Skin epidermis (tissue), 12 donors: ENCODE data around the gene GALNT18.
A peak's percentile ranks its signal among the peaks of the same experiment; 100 is the strongest.

Experiments used
- H3K27ac ChIP-seq, 21 experiments: fragments of 200-600 bp; sonication (generic) in 11 of 21; one replicate each; pipeline ENCODE4 v1.5.0; 2020; ENCODE audit warnings: mild to moderate bottlenecking in 3 of 21, inconsistent platforms in 2 of 21, moderate library complexity in 2 of 21
- H3K4me3 ChIP-seq, 7 experiments: fragments of 200-600 bp; sonication (generic) in 2 of 7; one replicate each; pipeline ENCODE4 v1.5.0; 2020; ENCODE audit warnings: inconsistent platforms in 2 of 7, mild to moderate bottlenecking in 2 of 7, moderate library complexity in 1 of 7

The GALNT18 gene

DNA sequence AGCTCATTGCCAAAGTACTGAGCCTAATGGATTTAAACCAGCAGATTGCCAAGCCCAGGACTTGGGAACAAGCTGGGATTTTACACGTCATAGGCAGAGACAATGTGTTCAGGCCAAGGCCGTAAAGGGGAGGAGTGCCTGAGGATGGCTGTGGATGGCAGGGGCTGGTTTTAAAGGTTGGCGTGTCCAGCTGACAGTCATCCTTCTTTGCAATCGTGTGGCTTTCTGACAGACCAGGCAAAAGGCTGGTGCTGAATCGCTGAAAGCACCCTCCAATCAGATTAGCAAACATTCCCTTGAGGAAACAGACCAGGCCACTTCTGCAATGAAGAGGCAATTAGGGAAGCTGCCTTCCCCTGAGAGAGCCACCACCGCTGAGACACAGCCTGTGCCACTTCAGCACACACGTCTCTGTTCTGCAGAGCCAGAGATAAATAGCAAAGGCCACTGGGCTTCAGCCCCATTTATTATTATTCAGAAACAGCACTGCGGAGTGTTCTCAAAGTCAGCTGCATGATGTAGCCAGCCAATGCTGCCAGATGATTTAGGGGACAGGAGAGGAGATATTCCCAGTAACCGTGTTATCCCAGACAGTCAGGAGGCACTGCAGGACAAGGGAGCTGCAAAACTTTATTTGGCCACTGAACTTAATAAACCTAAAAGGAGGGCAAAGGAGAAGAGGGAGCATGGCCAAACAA lies 214.6 kb downstream of the GALNT18 start:
- H3K4me3 ChIP-seq = no peak overlapping the region
- H3K27ac ChIP-seq = no peak overlapping the region

DNA sequence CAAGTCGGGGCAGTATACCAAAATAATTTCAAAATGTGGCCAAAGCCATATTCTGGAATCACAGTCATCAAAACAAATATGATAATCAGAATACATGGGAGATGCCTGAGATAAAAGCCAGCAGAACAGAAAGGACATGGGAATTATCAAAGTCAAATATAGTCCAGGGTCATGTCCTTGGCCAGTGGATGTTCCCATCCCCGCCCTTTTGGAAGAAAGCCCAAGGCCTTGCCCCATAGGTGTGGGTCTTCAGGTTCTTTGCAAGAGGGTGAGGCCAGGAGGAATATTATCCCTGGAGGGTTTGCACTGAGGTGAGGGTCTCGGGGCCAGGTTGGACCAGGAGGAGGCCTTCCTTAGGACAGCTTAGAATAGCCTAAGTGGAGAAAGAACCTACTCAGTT lies 215.2 kb downstream of the GALNT18 start:
- Histone ChIP-seq H3K4me3 (no peak overlapping the region), H3K27ac (no peak overlapping the region)

DNA sequence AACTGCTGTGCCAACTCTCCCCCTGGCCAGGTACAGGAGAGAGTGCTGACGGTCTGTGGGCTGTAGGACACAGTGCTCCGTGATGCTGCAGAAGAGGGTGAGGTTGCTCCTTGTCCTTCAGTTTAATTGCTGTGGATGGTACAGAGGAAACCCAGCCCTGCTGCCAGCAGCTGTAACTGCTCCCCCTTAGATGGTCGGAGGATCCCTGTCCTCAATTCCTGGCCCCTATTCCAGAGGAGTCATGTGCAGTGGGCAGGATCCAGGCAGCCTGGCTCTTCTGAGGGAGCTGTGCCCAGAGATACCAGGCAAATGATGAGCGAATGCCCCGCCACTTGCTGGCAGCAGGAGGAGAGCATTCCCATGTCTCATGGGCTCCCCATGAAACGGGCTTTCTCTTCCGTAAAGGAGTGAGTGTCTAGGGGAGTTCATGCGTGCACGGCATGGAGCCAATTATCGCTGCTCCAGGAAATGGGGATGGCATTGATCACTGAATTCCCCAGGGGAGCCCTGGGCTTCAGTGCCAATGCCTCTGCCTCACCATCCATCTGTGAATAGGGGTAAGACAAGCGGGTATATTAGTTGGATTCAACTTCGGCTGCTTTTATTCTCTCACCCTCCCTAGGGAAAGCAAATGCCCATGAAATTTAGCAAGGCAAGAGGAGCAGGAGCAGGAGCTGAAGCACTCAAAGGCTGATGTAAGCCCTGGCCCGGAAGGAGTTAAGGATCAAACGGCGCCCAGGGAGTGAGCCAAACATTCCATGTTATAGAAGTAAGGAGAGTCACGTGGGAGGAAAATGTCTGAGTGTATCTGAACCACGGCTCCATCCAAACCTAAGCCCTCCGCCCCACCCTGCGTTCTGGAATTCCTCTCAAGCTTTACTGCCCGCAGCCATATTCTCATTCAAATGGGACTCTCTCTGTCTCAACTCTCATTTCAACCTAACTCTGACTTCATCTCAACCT lies 217.8 kb downstream of the GALNT18 start:
- no peak overlapping the region for H3K4me3 ChIP-seq
- H3K27ac ChIP-seq = no peak overlapping the region

DNA sequence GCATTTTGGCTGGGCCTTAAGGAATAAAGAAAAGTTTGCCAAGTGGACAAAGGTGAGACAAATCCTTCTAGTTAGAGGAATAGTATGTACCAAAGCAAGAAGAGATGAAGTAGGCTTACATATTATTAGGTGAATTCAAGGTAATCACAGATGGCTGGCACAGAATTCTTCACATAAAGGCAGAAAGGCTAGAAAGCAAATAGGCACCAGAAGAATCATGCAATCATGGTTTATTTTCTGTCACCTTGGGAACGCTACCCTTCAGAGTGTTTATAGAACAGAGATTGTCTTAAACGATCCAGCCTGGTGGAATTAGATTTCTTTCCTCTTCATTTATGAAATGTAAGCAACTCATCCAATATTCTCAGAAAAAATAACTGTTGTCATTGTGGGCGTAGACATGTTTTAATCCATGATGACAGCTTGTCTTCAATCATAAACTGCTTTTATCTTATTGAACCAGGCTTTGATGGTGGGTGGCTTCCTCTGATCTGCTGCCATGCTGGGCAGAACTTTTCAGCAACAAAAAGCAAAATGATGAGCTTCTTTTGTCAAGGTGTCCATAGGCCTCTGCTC lies 219.8 kb downstream of the GALNT18 start:
- Histone ChIP-seq H3K27ac (no peak overlapping the region), H3K4me3 (no peak overlapping the region)

DNA sequence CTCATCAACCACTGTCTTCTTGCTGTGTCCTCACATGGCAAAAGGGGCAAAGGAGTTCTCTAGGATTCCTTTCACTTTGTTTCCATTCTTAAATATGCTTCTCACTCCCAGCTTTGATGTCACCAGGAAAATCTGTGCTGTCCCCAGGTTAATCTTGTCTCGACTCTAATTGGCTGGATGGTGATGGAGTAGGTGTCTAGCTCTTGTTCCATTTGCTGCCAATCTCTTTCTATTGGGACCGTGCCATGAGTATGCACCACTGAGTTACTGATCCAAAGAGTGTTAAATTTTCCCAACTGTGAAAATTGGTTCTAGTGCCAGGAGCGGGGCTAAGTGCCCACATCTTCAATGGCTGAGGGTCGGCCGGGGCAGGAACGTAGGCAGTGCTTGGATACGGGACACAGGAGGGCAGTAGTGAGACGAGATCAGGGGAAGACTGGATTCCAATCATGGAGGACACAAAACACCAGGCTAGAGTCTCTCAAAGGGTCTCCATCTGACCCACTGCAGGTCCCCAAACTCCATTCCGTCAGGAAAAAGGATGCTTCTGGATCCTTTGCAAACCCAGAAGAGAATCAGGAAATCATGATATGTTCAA lies 221.1 kb downstream of the GALNT18 start:
- Histone ChIP-seq H3K27ac (peak overlapping the region in 1 of 21 experiments; percentile 60), H3K4me3 (no peak overlapping the region)

DNA sequence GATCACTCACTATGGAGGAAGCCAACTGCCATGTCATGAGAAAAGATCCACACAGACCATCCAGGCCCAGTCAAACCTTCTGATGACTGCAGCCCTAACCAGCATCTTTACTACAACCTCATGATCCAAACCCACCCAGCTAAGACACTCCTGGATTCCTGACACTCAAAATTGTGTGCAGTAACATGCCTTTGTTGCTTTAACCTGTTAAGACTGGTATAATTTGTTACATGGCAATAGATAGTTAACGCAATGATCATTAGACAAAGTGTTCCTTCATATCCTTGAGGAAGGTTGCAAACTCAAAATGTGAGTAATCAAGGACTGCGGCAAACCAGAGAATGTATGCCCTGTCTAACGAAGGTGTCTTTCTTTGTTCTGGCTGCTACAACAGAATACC lies 221.7 kb downstream of the GALNT18 start:
- Histone ChIP-seq H3K27ac (peak overlapping the region in 1 of 21 experiments; percentile 60), H3K4me3 (no peak overlapping the region)

DNA sequence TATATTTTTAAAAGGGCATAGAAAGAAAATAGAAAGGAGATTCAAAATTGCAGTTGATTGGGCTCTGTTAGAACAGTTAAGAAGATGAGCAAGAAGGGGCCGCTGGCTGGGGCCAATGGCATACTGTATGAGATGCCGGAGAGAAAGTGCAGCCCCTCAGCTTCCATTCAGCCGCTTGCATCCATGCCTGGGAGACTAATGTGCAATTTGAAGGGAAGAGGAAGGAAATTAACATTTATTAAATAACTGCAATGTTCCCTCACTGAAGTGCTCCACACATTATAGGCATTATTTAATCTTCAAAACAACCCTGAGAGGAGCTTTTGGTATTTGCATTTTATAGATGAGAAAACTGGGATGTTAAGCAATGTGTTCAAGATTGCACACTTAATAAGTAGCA lies 224.0 kb downstream of the GALNT18 start:
- no peak overlapping the region for H3K27ac ChIP-seq
- no peak overlapping the region for H3K4me3 ChIP-seq

DNA sequence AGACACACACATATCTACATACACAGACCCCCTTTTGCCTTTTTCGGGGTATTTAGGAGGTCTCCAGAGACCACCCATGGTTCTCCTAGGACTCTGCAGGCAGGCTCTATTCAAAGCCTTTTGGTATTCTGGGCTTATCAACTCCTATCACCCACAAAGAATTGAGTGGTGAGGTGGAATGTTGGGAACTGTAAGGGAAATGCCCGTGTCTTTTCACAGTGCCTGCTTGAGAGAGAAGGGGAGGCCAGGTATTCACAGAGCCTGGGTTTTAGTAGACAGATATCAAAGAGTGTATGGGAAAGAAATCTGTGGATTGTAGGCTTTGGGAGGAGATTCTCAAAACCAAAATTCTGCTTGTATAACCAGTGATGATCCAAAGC lies 224.8 kb downstream of the GALNT18 start:
- Histone ChIP-seq H3K4me3 (no peak overlapping the region), H3K27ac (no peak overlapping the region)

DNA sequence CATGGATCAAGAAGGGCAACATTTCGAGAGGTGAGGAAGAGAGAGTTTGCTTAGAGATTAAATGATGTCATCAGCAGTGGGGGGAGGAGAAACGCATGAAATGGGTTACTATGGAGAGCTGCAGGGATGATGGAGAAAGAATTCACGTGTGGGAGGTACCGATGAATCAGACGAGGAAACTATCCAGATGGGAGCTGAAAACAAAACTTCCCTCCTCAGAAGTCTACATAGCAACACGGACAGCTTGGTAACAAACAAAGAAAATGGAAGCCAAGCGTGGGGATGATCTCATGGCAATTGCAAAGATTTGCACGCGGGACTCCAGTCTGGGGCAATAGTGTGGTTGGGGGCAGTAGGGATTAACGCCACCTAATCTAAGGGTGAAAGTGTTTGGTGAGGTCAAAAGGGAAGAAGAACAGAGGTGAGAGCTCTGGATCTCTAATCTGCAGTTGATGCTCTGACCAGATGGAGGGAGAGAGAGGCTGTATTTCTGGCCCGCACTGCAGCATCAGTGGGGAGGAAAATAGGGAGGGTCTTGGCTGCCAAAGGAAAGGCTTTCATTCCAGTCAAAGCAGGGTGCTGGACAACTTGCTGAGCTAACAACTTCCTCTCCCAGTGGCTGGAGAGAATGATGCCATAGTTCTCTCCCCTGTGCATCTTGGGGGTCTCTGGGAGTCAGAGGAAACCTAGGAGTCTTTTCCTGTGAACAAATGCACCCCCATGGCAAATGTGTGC lies 225.3 kb downstream of the GALNT18 start:
- peak overlapping the region in 2 of 21 experiments; percentile 24 to 35 for H3K27ac ChIP-seq
- no peak overlapping the region for H3K4me3 ChIP-seq

DNA sequence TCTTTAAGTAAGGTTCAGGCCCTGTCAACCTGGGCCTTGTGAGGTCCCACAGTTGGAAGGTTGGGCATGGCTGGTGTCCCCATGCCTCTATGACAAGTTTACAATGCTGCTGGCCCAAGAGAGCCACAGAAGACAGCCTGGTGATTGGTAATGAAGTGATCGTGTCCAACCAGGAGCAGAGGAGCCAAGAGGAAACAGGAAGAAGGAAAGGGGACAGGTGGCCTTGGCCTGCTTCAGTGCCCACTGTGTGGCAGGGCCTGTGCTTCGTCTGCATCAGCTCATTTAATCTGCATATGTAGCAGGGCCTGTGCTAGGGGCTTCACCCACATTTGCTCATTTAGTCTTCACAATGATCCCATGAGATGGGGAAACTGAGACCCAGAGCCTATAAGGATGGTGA lies 226.7 kb downstream of the GALNT18 start:
- no peak overlapping the region for H3K4me3 ChIP-seq
- no peak overlapping the region for H3K27ac ChIP-seq

DNA sequence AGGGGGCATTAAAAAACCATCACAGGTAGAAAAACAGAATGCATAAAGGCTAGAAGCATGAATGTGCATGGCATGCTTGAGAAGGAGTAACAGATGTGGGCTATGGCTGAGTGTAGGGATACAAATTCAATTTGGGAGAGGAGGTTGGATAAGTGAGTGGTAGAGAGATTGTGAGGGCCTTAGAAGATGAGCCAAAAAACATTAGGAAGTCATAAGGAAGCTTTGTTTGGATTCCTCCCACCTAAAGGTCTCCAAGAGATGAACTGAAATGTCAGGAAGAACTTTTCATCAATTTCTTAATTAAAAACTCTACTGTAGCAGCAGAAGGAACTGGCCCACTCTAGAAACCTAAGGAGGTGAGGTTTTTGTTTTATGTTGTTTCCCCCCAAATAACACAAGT lies 227.6 kb downstream of the GALNT18 start:
- H3K27ac ChIP-seq = no peak overlapping the region
- H3K4me3 ChIP-seq = no peak overlapping the region

DNA sequence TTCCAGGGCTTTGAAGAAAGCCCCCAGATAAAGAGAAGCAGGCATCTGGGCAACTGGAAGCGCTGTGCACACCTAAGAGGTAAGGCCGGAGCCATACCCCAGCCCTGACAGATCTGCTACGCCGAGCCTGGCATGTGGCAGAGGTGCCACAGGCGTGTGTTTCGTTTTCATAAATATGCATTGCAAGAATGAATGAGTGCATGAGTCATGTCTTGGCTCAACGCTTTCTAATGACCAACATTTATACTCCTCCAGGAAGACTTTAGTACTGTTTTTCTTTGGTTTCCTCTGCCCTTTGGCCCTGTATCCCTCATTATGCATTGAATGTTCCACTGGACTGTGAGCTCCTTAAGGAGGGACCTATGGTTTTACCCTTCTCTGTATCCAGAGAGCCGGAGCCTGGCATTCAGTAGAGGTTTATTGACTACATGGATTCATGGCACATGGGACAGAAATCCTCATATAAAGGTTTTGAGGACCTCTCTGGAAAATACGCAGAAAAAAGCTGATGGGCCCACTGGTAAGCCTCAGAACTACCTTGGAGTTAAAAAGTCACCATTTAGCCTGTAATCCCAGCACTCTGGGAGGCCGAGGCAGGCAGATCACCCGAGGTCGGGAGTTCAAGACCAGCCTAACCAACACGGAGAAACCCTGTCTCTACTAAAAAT lies 229.9 kb downstream of the GALNT18 start:
- no peak overlapping the region for H3K27ac ChIP-seq
- H3K4me3 ChIP-seq = no peak overlapping the region

DNA sequence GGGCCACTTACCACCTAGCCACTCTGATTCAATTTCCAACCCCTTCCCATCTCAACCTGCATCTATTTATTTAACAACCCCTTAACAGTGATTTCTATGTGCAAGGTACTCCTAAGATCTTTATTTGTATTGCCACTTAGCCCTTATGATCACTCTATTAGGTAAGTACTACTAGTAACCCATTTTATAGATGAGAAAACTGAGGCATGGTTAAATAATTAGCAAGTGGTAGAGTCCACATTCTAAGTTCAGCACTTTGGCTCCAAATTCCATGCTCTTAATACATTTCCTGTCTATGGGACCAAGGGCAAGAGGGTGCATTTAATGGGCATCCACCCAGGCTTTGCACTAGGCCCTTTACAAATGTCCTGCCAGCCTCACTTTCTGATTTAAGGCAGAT lies 230.6 kb downstream of the GALNT18 start:
- no peak overlapping the region for H3K27ac ChIP-seq
- no peak overlapping the region for H3K4me3 ChIP-seq

DNA sequence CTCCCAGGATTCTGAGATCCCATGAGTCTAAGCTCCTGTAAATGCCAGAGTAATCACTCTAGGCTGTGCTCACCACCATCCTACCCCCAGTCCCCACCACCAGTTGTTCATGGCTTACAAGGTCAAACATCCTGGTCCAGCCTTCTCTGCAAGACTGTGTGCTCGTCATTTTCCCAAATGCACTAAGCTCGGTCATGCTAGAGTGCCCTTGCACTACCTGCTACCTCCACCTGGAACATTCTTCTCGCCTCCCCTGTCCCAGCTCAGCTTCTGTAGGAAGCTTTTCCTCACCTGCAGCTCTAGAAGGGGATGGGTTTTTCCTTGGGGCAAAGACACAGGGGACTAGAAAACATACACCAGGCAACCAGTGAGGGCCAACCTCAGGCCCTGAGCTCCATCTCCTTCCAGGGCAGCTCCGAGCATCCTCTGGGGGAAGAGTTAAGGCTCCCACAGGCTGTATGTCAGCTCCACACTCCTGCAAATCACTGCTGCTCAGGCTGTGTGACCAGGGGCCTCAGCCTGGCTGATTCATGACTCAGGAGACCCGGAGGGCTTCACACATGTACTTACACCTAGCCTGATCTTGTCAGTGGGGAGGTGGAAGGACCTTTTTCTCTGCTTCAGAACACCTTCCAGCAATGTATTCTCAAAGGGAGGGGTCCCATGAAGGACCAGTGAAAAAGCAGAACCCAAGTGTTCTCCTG lies 231.6 kb downstream of the GALNT18 start:
- H3K27ac ChIP-seq = no peak overlapping the region
- no peak overlapping the region for H3K4me3 ChIP-seq

DNA sequence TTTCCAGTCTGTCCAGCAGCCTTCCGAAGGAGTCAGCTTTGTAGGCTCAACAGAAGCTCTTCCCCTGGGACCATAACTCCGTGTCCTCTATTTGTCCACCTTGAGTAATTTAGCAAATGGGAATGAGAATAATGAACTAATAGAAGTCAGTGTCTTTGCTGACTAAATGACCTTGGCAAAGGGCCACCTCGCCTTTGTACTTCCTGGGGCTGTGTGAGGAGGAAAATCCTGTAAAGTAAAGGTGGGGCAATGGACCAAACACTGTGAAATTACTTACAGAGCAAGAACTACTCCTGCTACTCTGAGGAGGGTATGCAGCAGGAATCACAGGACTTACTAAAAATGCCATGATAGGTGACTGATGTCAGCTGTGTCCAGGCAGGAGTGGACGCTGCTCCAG lies 232.6 kb downstream of the GALNT18 start:
- Histone ChIP-seq H3K27ac (no peak overlapping the region), H3K4me3 (no peak overlapping the region)

DNA sequence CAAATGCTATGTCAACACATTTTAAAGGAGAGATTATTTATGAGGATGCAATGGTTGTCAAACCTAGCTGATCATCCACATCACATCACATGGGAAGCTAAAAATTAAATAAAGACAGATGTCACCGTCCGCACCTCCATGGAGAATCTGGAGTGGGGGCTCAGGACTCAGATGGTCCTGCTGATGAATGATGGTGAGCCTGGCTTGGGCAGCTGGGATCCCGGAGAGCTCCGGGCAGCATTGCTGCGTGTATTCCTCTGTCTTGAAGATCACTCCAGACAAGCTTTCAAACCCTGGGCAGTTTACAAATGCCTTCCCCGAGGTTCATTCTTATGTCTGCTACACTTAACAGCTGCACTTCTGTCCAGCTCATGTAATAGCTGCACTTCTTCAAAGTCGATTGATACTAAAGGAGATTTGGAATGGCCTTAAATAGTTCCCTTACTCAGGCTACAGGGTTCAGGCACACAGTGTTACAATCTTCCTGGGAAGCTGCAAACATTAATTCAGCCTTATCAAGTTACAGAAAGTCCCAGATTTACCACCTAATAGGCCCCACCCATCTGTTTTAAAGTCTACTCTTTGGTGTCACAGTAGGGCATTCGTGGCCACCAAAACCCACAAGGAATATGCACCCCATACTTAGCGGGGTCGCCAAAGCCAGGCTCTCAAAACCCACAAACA lies 234.0 kb downstream of the GALNT18 start:
- Histone ChIP-seq H3K4me3 (no peak overlapping the region), H3K27ac (no peak overlapping the region)

DNA sequence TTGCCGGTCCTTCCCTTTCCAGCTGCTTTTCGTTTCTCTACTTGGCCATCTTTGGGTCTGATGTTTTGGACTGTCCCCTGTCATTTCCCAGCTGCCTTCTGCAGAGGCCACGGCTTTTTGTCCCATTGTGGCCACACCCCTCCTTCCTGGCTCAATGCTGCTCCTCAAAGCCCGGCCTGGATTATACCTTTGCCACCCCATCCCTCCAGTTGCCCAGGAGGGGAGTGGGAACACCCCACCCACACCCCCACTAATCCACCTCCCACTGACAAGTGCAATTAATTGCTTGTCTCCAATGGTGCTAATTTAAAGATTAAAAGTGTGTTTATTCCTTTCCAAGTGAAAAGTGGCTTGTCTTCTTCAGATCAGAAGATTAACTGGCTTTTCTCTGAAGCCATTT lies 234.6 kb downstream of the GALNT18 start:
- no peak overlapping the region for H3K27ac ChIP-seq
- no peak overlapping the region for H3K4me3 ChIP-seq

DNA sequence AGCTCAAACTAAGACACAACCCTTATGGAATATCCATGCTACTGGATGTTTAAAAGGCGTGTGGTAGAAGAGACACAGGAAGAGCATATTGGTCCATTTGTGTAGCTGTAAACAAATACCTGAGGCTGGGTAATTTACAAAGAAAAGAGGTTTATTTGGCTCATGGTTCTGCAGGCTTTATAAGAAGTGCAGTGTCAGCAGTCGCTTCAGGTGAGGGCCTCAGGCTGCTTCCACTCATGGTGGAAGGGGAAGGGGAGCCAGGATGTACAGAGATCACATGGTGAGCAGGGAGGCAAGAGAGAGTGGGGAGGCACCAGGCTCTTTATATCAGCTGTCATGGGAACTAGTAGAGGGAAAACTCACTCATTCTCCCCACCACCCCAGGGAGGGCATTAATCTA lies 237.0 kb downstream of the GALNT18 start:
- Histone ChIP-seq H3K27ac (no peak overlapping the region), H3K4me3 (no peak overlapping the region)
